ENCODE results near the gene CTTNBP2NL.

- no peak for TF ChIP-seq EZH2 (IDR thresholded peaks at IDR 0.05; ENCODE audit: insufficient read depth, poor library complexity, severe bottlenecking)
- TF ChIP-seq EZH2phosphoT487 (IDR thresholded peaks at IDR 0.05; ENCODE audit: insufficient read depth, low read depth): no peak
Measured at GRCh38 chr1:112507921-112508277, 111.9 kb downstream of the CTTNBP2NL start.

Data from GM23248 (cell line).